ENCODE measurements around the gene ASCL5.

The ASCL5 gene

DNA sequence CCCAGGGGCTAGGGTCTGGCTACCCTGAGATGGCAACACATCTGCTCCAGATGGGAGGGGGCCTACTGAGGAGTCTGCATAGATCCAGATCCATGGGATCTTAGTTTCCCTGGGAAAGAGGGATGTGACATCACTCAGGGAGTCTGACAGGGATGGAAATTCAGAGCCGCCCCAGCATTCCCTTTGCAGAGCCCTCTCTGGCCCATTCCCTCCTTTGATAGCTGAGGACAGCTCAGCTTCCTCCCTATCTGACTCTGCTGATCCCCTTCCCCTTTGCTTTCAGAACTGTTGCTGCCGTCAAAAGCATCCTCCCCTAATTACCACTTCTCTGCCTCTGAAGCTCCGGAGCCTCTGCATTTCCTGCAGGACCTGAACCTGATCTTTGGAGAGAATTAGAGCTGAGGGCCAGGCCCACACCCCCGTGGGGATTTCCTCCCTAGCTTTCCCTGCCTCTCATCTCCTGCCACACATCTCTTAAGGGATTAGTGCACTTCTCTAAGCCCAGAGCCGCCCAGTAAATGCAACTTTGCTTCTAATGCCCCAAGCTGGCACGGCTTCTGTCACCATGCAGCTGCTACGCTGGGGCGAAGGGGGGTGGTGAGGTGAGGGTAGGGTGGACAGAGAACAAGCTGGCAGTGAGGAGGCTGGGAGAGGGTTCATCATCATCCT, 9.5 kb upstream of the ASCL5 start:
- no peak for DNase-seq (ENCODE audit: low spot score)

DNA sequence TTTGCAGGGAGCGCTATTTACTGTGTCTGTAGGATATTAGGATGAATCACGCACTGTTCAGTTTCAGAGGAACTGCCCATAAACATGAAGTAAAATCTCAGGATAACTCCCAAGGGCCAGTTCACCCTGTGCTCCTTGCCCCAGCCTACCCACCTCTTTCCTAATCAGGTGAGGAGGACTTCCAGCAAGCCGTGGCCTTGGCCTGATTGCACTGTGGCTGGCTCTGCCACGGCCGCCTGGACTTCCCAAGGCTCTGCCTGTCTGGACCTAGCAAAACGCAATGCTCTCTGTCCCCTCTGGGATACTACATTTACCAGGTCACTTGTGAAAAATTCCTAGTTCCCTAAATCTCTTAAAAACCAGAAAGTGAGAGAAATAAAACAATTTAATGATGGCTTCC, 7.4 kb upstream of the ASCL5 start:
- DNase-seq (ENCODE audit: low spot score): no peak

DNA sequence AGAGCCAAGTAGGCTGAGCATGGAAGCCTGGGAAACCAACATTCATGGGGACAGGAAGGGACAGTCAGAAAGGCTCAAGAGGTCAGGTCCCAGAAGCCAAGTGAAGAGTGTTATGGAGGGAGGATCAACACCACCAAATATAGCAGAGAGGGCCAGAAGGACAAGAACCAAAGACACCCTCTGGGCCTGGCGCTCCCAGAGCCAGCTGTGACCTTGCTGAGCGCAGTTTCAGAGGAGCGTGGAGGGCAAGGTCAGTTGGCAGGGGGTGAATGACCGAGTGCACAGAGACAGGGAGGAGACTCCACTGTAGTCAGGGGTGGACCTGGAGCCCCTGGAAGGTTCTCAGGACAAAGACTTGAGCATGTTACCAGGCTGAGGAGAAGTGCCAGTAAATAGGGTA, 4.4 kb upstream of the ASCL5 start:
- DNase-seq (ENCODE audit: low spot score): no peak

DNA sequence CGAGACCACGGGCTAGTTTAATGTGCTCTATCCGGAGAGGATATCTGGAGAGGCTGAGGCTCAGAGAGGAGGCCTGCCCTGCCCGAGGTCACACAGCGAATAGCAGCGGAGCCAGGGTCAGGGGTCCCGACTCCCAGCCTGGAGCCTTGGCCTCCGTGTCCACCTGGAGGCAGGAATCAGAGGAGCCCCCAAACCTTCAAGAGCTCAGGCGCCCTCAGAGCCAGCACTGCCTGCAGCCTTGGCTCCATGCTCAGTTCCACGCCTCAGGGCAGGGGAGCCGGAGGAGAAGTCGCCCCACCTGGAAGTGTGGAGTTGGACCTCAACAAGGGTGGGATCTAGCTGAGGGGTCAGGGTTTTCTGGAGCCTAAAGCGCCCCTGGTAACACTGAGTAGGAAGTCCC, 2.0 kb upstream of the ASCL5 start:
- no peak for DNase-seq (ENCODE audit: low spot score)

DNA sequence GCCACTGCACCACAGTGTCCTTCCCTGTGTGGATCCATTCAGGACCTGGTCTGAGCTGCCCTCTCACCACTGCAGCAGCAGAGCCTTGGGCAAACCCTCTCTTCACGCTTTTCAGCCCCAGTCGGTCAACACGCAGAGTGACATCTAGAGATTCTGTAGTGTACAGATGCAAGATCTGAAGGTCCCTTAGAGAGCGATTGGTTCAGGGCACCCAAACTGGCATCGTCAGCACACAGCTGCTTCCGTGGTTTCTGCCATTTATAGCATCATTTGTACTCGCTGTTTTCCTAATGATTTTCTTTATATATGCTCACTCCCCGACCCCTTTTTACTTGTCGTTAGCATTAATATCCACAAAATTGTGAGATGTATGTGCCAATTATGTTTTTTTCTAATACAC, 1.5 kb upstream of the ASCL5 start:
- DNase-seq (ENCODE audit: low spot score): no peak

DNA sequence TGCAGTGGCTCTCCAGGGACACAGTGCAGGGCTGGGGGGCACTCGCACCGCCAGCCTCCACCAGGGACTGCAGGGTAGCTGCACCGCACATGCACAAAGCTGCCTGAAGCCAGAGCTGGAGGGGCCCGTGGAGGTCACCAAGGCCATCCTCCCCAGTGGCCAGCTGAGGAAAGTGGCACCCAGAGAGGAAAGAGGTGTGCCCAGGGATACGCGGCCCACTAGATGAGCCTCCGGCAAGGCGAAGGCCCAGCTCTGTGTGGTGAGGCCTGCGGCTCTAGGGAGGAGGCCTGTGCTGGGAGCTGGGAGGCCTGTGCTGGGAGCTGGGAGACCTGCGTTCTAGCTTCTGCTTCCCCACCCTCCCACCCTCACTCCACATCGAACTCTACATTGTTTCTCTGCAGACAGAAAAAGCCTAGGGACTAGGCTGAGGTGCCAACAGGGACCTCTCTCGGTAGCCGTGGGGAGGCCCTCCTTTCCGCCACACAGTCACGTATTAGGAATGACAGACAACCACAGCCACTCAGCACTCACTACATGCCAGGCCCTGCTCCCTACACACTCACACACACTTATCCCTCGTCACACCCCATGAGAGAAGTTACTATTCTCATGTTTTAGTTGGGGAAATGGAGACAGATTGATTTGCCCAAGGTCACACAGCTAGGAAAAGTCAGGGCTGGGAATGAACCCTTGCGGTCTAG, 921 bp upstream of the ASCL5 start:
- DNase-seq (ENCODE audit: low spot score): no peak

DNA sequence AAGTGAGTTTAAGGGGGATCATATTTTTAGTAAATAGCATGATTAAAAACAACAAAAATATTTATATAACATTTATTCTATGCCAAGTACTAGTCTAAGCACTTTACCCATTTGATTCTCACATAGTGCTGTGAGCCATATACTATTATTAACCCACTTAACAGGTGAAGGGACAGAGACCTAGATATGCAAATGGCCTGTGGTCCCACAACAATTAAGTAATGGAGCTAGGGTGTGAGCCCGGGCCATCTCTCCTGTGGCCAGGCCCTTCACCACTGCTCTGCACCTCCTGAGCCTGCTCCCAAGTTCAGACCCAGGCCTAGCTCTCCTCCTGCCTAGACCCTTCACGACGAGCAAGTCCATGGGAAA, 537 bp downstream of the ASCL5 start:
- DNase-seq (ENCODE audit: low spot score): no peak

DNA sequence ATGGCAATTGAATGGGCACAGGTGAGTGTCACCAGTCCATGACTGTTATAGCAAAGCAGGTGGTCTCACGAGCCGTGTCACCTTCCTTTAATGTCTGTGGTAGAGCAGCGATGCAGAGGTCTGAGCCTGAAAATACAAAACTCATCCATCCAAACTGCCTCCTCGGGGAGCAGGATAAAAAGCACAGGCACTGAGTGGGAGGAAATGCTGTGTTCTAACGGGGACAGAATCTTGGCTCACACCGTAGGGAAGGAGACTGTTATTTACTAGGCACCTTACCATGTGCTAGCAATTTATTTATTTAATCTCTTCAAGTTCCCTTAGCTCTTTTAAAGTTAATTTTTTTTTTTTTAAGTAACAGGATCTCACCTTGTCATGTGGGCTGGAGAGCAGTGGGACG, 1.2 kb downstream of the ASCL5 start:
- no peak for DNase-seq (ENCODE audit: low spot score)

DNA sequence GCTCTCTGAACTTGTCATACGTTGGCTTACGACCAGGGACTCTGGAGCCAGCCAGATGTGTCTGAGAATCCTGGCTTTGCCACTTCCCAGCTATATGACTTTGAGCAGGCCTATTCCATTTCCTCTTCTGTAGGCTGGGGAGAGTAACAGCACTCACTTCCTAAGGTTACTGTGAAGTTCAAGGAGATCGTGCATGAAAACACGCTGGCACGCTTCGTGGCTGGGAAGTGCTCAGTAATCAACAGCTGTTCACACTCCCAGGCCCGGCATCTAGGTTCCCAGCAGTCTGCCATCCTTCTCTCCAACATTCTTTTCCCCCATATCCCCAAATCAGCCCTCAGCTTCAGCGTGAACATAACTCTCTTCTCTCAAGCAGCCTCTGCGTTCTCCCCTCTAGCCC, 2.0 kb downstream of the ASCL5 start:
- no peak for DNase-seq (ENCODE audit: low spot score)

DNA sequence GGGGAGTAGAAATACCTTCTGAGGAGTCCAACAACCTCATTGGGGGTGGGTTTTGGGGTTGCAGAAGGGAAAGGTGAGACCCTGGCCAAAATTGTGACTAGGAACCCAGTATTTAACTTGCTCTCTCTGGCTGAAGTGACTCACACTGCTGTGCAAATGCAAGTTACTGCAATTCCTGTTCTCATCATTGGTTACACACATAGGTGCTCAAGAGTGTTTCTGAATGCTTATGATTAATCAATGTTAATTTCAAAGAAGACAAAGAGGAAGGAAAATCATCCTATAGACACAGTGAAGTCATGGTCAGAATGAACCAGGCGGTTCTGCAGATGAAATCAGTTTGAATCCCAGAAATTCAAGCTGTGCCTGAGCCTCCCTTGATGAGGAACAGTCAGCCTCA, 3.1 kb downstream of the ASCL5 start:
- DNase-seq (ENCODE audit: low spot score): no peak

DNA sequence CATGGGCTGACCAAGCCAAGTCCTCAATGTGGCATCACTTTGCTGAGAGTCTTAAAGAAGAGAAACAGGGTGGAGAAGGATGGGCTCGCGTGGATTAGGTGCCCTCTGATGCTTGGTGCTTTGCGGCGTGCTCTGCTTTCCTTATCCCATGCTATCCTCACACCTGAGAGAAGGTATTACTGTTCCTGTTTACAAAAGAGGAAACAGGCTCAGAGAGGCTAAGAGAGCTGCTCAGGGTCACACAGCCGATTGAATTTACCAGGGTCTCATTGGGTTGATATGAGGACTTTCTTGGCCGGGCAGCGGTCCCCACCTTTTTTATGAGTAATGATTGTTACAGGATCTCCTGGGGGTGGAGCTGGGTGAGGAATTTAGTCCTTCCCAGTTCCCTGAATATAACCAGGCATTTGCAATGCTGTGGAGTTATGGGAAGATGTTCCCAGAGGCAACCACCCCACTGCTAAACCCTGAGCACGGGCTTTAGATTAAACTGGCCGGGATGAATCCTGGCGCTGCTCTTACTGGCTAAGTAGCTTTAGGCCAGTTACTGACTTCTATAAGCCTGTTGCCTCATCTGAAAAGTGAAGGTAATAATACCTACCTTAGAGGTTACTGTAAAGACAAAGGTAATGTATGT, 4.5 kb downstream of the ASCL5 start:
- DNase-seq (ENCODE audit: low spot score): no peak

DNA sequence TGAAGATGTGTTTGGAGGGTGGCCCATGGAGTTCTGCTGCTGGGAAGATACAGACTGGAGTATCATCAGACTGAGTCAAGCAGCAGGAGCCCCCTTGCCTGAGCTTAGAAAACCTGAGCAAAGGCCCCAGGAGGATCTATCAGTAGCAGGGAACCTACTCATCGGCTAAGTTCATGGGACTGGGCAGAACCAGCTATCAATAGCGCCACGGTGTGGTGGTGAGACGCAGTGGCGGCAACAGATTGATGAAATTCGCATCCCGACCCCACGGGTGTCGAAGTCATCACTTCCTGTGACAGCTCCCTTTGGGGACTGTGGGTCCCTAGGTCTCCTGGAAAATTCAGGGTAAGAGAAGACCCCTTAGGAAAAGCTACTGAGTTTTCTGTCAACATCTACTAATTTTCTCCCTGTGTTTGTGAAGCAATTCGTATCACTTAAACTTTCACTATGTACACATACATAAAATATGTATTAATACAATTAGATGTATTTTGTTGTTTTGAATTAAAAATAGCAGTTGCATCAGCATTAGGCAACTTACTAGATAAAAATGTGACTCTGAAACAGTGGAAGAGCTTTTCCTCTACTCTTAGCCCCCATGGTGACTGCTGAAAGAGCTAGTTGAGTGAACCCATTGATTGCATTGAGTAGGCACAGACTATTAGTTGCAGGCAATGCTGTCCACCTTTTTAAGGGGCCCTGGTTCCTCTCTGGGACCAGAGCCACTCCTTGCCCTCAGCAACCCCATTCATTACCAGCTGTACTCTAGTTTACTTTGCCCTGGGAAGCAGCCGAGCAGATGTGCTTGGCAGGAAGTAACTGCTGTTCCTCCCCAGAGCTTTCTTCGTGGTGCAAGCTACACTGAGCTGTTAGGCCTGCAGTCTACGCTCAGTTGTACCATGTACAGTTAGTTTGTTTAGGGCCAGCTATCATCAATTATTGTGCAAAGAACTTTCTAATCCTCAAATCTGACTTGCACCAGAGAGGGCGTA, 7.5 kb downstream of the ASCL5 start:
- DNase-seq (ENCODE audit: low spot score): peak; percentile 23

DNA sequence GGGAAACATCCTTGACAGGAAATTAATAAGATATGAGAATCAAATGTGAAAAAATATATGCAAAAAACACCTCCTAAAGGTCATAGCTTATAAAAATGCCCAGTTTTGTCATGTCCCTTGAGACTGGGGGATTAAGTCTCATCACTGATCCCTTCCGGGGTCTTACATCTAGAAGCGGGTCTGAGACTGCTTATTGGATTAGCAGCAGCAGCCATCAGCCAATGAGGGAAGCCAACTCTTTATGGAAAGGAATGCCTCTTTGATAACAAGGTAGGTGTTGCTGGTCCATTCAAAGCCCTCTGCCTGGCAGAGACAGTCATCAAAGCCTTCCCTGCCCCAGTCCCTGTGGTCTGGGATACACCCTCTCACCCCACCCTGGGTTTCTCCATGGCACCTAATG, 10.9 kb downstream of the ASCL5 start:
- no peak for DNase-seq (ENCODE audit: low spot score)

DNA sequence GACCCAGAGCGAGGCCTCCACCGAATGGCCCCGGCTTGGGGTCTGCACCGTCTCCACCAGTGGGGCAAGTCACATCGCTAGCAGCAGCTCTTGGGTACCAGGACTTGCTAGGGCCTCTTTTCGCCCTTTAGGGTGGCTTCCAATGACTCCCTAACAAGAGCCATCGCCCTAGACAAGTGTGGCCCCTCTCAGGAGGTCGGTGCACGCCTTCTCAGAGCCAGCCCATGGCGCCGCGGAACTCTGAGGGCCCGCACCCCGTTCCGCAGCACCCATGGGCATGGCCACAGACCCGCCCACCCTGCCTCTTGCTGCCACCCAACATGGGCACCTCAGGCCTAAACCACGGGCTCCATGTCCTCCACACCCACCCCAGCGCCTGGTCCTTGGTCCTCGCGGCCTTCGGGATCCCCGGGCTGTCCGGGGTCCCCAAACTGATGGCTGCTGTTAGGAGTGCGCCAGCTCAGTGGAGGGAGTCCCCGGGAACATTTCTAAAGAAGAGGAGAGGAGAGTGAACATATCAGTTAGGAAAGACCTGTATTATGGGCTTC, 11.5 kb downstream of the ASCL5 start:
- no peak for DNase-seq (ENCODE audit: low spot score)

DNA sequence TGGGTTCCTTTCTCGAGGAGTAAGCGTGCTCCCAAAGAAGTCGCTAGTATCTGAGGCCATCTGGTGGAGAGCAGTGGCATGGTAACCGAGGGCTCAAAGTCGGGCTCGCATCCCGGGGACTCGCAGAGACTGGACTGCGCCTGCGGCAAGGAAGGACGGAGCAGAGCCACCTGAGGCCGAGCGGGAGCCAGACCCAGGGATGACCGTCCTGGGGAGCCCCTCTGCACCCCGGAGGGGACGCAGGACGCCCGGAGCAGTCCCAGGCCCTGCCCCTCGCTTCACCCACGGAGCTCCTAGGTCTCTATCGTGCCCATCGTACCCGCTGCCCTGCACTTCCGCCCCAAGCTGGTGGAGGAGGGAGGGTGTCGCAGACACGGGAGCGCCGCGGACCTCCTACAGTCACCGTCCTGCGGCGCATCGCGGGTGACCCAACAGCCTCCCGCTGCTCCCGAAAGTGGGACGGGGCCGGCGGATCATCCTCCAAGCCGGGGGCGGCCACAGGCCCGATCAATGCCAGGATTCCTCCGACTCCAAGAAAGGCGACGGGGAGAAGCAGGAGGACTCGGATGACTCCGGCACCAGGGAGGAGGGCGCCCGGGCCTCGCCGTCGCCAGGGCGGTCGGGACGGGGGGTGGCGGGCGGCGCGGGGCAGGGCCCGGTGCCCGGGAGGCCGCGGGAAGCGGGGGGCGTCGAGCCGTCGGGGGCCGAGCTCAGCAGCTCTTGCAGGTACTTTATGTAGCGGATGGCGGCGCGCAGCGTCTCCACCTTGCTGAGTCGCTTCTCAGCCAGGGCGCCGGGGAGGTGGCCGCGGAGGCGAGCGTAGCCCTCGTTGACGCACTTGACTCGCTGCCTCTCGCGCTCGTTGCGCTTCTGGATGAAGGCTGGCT, 12.5 kb downstream of the ASCL5 start:
- DNase-seq (ENCODE audit: low spot score): peak; percentile 90

DNA sequence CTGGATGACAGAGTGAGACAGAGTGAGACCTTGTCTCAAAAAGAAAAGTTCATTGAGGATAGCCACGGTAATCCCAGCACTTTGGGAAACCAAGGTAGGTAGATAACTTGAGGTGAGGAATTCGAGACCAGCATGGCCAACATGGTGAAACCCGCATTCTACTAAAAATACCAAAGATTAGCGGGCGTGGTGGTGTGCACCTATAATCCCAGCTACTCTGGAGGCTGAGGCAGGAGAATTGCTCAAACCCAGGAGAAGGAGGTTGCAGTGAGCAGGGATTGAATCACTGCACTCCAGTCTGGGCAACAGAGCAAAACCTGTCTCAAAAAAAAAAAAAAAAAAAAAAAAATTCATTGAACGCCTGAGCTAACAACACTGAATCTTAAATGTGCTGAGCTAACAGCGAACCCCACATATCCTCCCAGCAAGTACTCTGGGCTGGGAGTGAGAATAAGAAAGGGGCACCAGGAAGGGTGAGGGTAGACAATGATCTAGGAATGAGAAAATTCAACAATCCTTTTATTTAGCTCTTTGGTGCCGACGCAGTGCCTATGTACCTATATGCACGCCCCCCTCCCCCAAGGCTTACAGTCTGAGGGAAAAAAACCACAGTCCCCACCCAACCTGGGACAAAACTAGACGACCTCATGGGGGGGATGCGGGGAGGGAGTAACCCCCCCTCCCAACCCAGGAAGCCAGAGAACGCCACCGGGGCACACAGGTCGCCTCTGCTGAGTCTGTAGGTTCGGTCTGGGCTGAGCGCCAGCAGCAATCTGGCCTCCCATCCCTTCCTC, 13.3 kb downstream of the ASCL5 start:
- DNase-seq (ENCODE audit: low spot score): no peak

DNA sequence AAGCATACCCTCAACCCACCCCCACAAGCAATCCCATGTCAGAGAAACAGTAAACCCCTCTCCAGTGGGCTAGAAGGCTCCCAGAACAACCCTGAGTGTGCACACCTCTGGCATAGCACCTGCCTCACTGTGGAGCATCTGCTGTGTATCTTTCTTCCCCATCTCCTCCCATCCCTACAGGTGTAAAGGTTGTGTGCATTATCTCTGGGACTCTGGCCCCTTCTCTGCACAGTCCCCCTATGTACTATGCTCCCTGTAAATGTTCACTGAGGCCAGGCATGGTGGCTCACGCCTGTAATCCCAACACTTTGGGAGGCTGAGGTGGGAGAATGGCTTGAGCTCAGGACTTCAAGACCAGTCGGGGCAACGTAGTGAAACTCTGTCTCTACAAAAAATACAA, 14.1 kb downstream of the ASCL5 start:
- no peak for DNase-seq (ENCODE audit: low spot score)

DNA sequence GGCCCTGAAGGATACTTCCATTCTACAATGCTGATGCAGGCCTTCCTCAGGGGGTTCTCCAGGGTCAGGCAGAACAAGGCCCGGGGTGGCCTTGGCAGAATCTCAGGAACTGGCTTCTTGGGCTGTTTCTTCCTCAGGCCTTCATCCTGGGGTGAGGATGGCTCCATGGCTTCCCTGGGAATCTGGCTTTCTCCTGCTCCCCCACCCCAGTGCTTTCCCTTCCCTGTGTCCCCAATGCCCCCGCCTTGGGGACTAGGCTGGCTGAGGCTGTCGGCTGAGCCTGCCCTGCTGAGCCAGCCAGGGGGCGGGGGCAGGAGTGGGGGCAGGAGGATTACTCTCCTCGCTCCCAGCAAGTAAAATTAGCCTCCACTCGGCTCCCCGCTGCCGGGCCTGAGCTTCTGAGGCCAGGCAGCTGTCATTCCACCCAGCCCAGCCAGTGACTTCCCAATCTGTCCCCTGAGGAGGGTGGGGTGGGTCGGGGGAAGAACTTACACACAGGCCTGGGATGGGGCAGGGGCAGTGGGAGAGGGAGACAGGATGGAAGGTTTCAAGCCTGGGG, 14.7 kb downstream of the ASCL5 start, which contains the start of gene CACNA1S:
Gene CACNA1S, minus strand, starts transcription at position 254 of the 559 bp plus-strand sequence. Its CDS starts 87 bp downstream, at position 167.
- no peak for DNase-seq (ENCODE audit: low spot score)

DNA sequence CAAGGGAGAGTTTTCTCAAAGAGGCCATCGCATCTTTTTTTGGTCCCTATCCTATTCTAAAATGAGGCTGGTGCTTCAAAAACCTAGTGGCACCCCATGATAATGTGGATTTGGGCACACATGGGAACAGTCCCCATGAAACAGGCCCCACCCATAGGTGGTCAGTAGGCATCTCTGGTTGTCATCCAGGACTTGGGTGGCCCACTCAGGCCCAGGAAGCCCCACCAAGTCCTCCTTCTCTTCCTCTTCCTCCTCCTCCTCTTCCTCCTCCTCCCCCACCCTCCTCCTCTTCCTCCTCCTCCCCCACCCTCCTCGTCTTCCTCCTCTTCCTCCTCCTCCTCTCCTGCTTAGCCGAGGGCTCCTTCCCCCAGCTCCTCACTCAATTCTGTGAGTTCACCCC, 15.3 kb downstream of the ASCL5 start:
- DNase-seq (ENCODE audit: low spot score): no peak

Data from SK-N-DZ (cell line).